Amniotic stem cell (primary cell): ENCODE results near the gene RYR2.

Experiments used
- DNase-seq: peaks from one replicate; lab custom pipeline; 2025; lab: John Stamatoyannopoulos, UW

Gene RYR2

GRCh38 chr1:237041795-237042525 is at the start of gene RYR2:
Gene RYR2 (plus strand): TSS chr1:237042184. CDS start chr1:237042522, 338 bp downstream.
- DNase-seq: no peak

GRCh38 chr1:236992449-236992848 is 49.5 kb upstream of the RYR2 start:
- no peak for DNase-seq

- no peak for DNase-seq
These were observed 47.5 kb upstream of the RYR2 start for GRCh38 chr1:236994450-236994849.

GRCh38 chr1:236997361-236997760 is 44.6 kb upstream of the RYR2 start:
- no peak for DNase-seq

GRCh38 chr1:236997882-236998281 is 44.1 kb upstream of the RYR2 start:
- DNase-seq: no peak

GRCh38 chr1:236998546-236998945 is 43.4 kb upstream of the RYR2 start:
- DNase-seq: no peak

- no peak for DNase-seq
These were observed 41.8 kb upstream of the RYR2 start for GRCh38 chr1:237000191-237000590.

GRCh38 chr1:237003516-237003915 is 38.5 kb upstream of the RYR2 start:
- no peak for DNase-seq

GRCh38 chr1:237004116-237004515 is 37.9 kb upstream of the RYR2 start, which contains the start of gene MT1HL1:
Gene MT1HL1 (minus strand): TSS chr1:237004441. CDS start chr1:237004372, 69 bp downstream.
- no peak for DNase-seq

GRCh38 chr1:237005674-237006073 is 36.3 kb upstream of the RYR2 start:
- DNase-seq: no peak

GRCh38 chr1:237007147-237007881 is 34.7 kb upstream of the RYR2 start:
- DNase-seq: no peak

- no peak for DNase-seq
These were observed 32.4 kb upstream of the RYR2 start for GRCh38 chr1:237009611-237010010.

GRCh38 chr1:237011432-237011831 is 30.6 kb upstream of the RYR2 start:
- no peak for DNase-seq

- DNase-seq: no peak
These were observed 29.6 kb upstream of the RYR2 start for GRCh38 chr1:237012361-237012760.

GRCh38 chr1:237012788-237013383 is 29.1 kb upstream of the RYR2 start:
- DNase-seq: no peak

- no peak for DNase-seq
These were observed 28.4 kb upstream of the RYR2 start for GRCh38 chr1:237013608-237014007.

- DNase-seq: no peak
These were observed 25.4 kb upstream of the RYR2 start for GRCh38 chr1:237016626-237017025.

GRCh38 chr1:237018896-237019295 is 23.1 kb upstream of the RYR2 start:
- DNase-seq: no peak

- no peak for DNase-seq
These were observed 16.5 kb upstream of the RYR2 start for GRCh38 chr1:237025358-237026074.

GRCh38 chr1:237029240-237029639 is 12.7 kb upstream of the RYR2 start:
- no peak for DNase-seq

- no peak for DNase-seq
These were observed 12.0 kb upstream of the RYR2 start for GRCh38 chr1:237029850-237030535.

GRCh38 chr1:237031480-237031879 is 10.5 kb upstream of the RYR2 start:
- DNase-seq: no peak
